Ishikawa (cell line): ENCODE results near the gene FGF11.

Experiments
- CEBPB ChIP-seq: IDR thresholded peaks from 2 replicates; pipeline ENCODE4 v1.6.1; 2012
- EGR1 ChIP-seq: IDR thresholded peaks from 2 replicates; pipeline ENCODE4 v1.6.1; 2012
- EP300 ChIP-seq: IDR thresholded peaks from 2 replicates; pipeline ENCODE4 v1.6.1; 2012; ENCODE audit warnings: borderline replicate concordance
- FOXM1 ChIP-seq: IDR thresholded peaks from 2 replicates; pipeline ENCODE4 v1.6.1; 2012; ENCODE audit warnings: low read depth, borderline replicate concordance
- MAX ChIP-seq: IDR thresholded peaks from 2 replicates; pipeline ENCODE4 v1.6.1; 2012
- RAD21 ChIP-seq: IDR thresholded peaks from 2 replicates; pipeline ENCODE4 v1.6.1; 2012; ENCODE audit warnings: low read depth
- TAF1 ChIP-seq: IDR thresholded peaks from 2 replicates; pipeline ENCODE4 v1.6.1; 2012; ENCODE audit warnings: low read depth, mild to moderate bottlenecking
- USF1 ChIP-seq: IDR thresholded peaks from 2 replicates; pipeline ENCODE4 v1.6.1; 2012
- YY1 ChIP-seq: IDR thresholded peaks from 2 replicates; pipeline ENCODE4 v1.6.1; 2012; ENCODE audit warnings: low read depth
- ZBTB7A ChIP-seq: IDR thresholded peaks from 2 replicates; pipeline ENCODE4 v1.6.1; 2012; ENCODE audit warnings: low read depth

DNA sequence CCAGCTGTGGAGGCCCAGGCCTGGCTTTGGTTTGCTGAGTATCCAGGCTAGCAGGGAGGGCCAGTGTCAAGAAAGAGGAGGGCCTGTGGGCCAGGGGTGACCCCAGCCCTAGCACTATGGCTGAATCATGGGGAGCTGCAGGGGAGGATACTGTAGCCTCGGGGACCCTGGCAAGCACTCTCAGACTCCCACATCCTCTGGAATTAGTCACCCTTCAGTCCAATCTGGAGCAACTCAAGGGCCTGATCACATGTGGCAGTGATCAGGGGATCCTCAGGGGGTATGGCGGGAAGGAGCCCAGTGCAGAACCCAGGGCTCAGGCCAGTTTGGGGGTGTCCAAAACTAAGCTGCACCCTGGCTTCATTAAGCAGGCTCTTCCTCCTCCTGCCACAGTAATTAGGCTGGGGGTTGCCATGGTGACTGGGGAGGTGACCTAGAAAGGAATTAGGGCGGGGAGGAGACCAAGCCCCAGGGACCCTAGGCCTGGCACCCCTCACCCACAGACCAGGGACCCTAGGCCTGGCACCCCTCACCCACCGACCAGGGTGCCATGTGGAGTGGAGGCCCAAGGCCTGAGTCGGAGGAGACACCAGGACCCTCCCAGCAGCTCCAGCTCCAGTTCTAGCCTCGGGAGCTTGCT, 25.8 kb upstream of the FGF11 start:
- TF ChIP-seq EP300 (no peak), TAF1 (no peak), MAX (no peak), CEBPB (no peak), FOXM1 (no peak), ZBTB7A (no peak), EGR1 (no peak), USF1 (no peak), YY1 (no peak), RAD21 (no peak)
